ENCODE results near the gene EMC1. TPM values are rescaled to one million over a fixed set of nuclear protein-coding genes. Genes with fewer than 3 reads are reported as not detected.
"Not testable (repeated sequence)": the region's sequence is repeated elsewhere in the genome, so short reads cannot be mapped to it uniquely, and the experiment has no call there.

Gene EMC1
- total RNA-seq, 2 experiments from 2014 or later: 21.9 to 22.2 TPM

- H3K9me3 ChIP-seq (ENCODE audit: control insufficient read depth in 1 of 2, insufficient read depth in 1 of 2, low read length in 2 of 2): no peaks in the 10 kb centered on the region
- Mint-ChIP-seq H3K36me3 (ENCODE audit: low read depth) (no peaks in the 10 kb centered on the region), H3K9me3 (no peaks in the 10 kb centered on the region), H3K4me3 (no peak overlapping the region), H3K27me3 (peaks cover 13% of the 10 kb centered on the region), H3K27ac (no peak overlapping the region), H3K4me1 (ENCODE audit: low read depth) (peaks cover 9% of the 10 kb centered on the region)
- TF ChIP-seq CTCF (IDR thresholded peaks at IDR 0.05): no peak
- DNase-seq (no peak), ATAC-seq (ENCODE audit: poor library complexity) (no peak)
- peaks cover 0 to 9% of the 10 kb centered on the region in 2 experiments for H3K27me3 ChIP-seq (ENCODE audit: control insufficient read depth in 1 of 2, insufficient read depth in 2 of 2, low read length in 2 of 2)
- ChIA-PET CTCF (no interaction called here), POLR2A (no interaction called here)
- no peak overlapping the region for H3K4me3 ChIP-seq (ENCODE audit: low read length)
- no peak overlapping the region for H3K27ac ChIP-seq (ENCODE audit: low read depth in 1 of 2, low read length in 2 of 2)
- H3K4me1 ChIP-seq (ENCODE audit: insufficient read depth, low read length): peaks cover 8% of the 10 kb centered on the region
- H3K36me3 ChIP-seq (ENCODE audit: insufficient read depth, low read length): no peaks in the 10 kb centered on the region
- intact Hi-C loops (cut with DNase I, micrococcal nuclease): no loop called here
Measured at GRCh38 chr1:19284881-19285280, 33.6 kb upstream of the EMC1 start.

GRCh38 chr1:19283891-19284290 lies 32.6 kb upstream of the EMC1 start:
- Histone ChIP-seq H3K36me3 (ENCODE audit: insufficient read depth, low read length) (no peaks in the 10 kb centered on the region), H3K4me3 (ENCODE audit: low read length) (no peak overlapping the region), H3K27ac (ENCODE audit: low read depth in 1 of 2, low read length in 2 of 2) (no peak overlapping the region), H3K4me1 (ENCODE audit: insufficient read depth, low read length) (peaks cover 5% of the 10 kb centered on the region), H3K27me3 (ENCODE audit: control insufficient read depth in 1 of 2, insufficient read depth in 2 of 2, low read length in 2 of 2) (peaks cover 0 to 6% of the 10 kb centered on the region in 2 experiments), H3K9me3 (ENCODE audit: control insufficient read depth in 1 of 2, insufficient read depth in 1 of 2, low read length in 2 of 2) (no peaks in the 10 kb centered on the region)
- Mint-ChIP-seq H3K4me3 (no peak overlapping the region), H3K4me1 (ENCODE audit: low read depth) (peaks cover 4% of the 10 kb centered on the region), H3K27me3 (peaks cover 3% of the 10 kb centered on the region), H3K36me3 (ENCODE audit: low read depth) (no peaks in the 10 kb centered on the region), H3K9me3 (no peaks in the 10 kb centered on the region), H3K27ac (no peak overlapping the region)
- ChIA-PET POLR2A (no interaction called here), CTCF (no interaction called here)
- intact Hi-C loops (cut with DNase I, micrococcal nuclease): no loop called here
- no peak for ATAC-seq (ENCODE audit: poor library complexity)
- DNase-seq: no peak
- no peak for TF ChIP-seq CTCF (IDR thresholded peaks at IDR 0.05)

GRCh38 chr1:19274636-19275035 lies 23.3 kb upstream of the EMC1 start:
- ATAC-seq (ENCODE audit: poor library complexity): no peak
- ChIA-PET POLR2A (no interaction called here), CTCF (no interaction called here)
- TF ChIP-seq CTCF (IDR thresholded peaks at IDR 0.05): no peak
- H3K27me3 ChIP-seq (ENCODE audit: control insufficient read depth in 1 of 2, insufficient read depth in 2 of 2, low read length in 2 of 2): peaks cover 12 to 19% of the 10 kb centered on the region in 2 experiments
- Mint-ChIP-seq H3K9me3 (peaks cover 5% of the 10 kb centered on the region), H3K36me3 (ENCODE audit: low read depth) (peaks cover 16% of the 10 kb centered on the region), H3K27me3 (peaks cover 26% of the 10 kb centered on the region), H3K4me3 (no peak overlapping the region), H3K27ac (no peak overlapping the region), H3K4me1 (ENCODE audit: low read depth) (no peaks in the 10 kb centered on the region)
- no peak for DNase-seq
- H3K9me3 ChIP-seq (ENCODE audit: control insufficient read depth in 1 of 2, insufficient read depth in 1 of 2, low read length in 2 of 2): peaks cover 0 to 17% of the 10 kb centered on the region in 2 experiments
- no peak overlapping the region for H3K4me3 ChIP-seq (ENCODE audit: low read length)
- no peak overlapping the region for H3K27ac ChIP-seq (ENCODE audit: low read depth in 1 of 2, low read length in 2 of 2)
- H3K36me3 ChIP-seq (ENCODE audit: insufficient read depth, low read length): no peaks in the 10 kb centered on the region
- no peaks in the 10 kb centered on the region for H3K4me1 ChIP-seq (ENCODE audit: insufficient read depth, low read length)
- intact Hi-C loops (cut with DNase I, micrococcal nuclease): no loop called here

- H3K4me1 Mint-ChIP-seq (ENCODE audit: low read depth); intact Hi-C loops (cut with DNase I, micrococcal nuclease); CTCF ChIA-PET; POLR2A ChIA-PET; H3K27ac ChIP-seq (ENCODE audit: low read depth in 1 of 2, low read length in 2 of 2); H3K36me3 ChIP-seq (ENCODE audit: insufficient read depth, low read length); H3K27ac Mint-ChIP-seq; H3K4me3 Mint-ChIP-seq; H3K9me3 Mint-ChIP-seq; H3K4me1 ChIP-seq (ENCODE audit: insufficient read depth, low read length); H3K4me3 ChIP-seq (ENCODE audit: low read length); DNase-seq: not testable (repeated sequence)
- Mint-ChIP-seq H3K27me3 (peaks cover 26% of the 10 kb centered on the region), H3K36me3 (ENCODE audit: low read depth) (peaks cover 16% of the 10 kb centered on the region)
- peaks cover 12 to 19% of the 10 kb centered on the region in 2 experiments for H3K27me3 ChIP-seq (ENCODE audit: control insufficient read depth in 1 of 2, insufficient read depth in 2 of 2, low read length in 2 of 2)
- peaks cover 0 to 17% of the 10 kb centered on the region in 2 experiments for H3K9me3 ChIP-seq (ENCODE audit: control insufficient read depth in 1 of 2, insufficient read depth in 1 of 2, low read length in 2 of 2)
- peak; percentile 51 for ATAC-seq (ENCODE audit: poor library complexity)
Measured at GRCh38 chr1:19273844-19274531, 22.7 kb upstream of the EMC1 start.

Data from CD4-positive, alpha-beta T cell (primary cell).